Activated T-cell treated with anti-CD3 and anti-CD28 coated beads for 24 hours (primary cell): ENCODE data around the gene WDR19.

Experiments used
- DNase-seq: peaks from one replicate; pipeline ENCODE4 v3.0.0-alpha.2; 2020; ENCODE audit warnings: low read depth

The WDR19 gene

GRCh38 chr4:39303871-39304270 lies 121.5 kb downstream of the WDR19 start:
- no peak for DNase-seq

DNA sequence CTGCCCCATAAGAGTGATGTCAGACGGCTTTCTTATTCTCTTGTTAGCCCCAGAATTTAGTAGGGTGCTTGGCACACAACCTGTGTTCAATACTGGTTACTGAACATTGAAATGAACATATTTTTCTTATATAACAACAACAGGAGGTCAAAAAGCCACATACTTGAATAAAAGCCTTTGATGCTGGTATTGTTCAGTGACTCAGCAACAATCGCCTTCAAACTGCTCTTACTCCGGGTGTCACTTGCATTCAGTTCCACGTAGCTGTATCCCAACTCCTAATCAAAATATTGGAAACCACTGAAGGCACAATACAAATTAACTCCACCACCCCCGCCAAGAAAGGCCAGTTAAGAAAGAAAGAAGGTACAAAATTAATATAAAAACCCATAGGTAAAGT lies 122.3 kb downstream of the WDR19 start:
- DNase-seq: no peak

- DNase-seq: no peak
Observed at GRCh38 chr4:39305912-39306677, 123.8 kb downstream of the WDR19 start.

GRCh38 chr4:39308611-39309010 lies 126.3 kb downstream of the WDR19 start:
- no peak for DNase-seq

- DNase-seq: no peak
Observed at GRCh38 chr4:39312816-39313215, 130.5 kb downstream of the WDR19 start.

DNA sequence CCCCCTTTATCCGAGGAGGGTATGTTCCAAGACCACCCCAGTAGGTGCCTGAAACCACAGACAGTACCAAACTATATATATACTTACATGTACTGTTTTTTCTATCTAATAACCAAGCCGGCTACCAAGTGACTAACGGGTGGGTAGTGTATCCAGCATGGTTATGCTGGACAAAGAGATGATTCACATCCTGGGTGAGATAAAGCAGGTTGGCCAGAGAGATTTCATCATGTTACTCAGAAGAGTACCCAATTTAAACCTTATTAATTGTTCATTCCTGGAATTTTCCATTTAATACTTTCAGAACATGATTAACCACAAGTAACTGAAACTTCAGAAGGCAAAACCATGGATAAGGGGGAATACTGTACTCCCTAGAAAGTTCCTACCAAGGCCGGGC lies 137.3 kb downstream of the WDR19 start:
- DNase-seq: no peak

DNA sequence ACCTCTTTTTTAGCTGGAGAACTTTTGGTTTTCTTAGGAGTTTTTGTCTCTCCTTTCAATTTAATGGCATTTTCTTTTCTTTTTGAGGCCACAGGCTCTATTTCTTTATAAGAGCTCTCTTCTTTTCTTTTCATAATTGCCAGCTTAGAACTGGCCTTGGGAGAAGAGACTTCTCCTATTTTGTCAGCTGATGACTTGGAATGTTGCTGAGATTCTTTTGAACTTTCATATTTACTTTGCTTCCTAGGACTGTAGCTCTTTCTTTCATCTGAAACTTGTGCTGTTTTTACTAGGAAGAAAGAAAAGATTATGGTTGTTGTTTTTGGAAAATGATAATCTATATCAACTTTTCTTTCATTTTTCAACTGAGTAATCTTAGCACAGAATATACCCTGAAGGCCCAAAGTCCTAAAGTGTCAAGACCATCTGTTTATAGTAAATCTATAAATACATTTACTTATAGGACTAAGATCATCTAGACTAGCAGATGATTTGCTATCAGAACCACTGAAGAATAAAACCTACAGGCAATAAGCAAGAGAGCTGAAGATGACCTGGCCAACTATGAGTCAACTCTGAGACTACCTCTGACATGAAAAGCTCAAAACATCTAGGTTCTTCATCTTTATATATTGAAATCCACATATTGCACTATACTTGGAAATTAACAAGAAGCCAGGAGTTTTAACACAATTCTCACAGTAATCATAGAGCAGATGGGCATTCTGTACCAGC lies 138.2 kb downstream of the WDR19 start:
- DNase-seq: no peak

GRCh38 chr4:39323821-39324220 lies 141.5 kb downstream of the WDR19 start:
- DNase-seq: no peak

DNA sequence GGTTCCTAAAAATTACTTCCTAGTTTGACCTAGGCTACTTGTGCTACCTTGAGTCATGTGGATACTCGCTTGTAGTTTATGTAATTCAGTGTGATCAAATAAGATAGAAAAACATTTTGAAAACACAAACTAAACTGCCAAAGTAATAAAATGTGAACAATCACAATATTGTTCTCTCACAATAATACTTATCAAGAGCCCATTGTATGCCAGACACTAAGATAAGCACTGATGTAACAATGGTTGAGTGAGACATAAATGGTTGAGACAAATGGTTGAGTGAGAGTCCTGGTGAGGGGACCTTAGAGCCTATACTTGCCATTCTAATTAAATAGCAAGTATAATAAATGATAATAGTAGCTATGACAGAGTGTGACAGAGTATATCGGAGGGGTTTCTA lies 142.1 kb downstream of the WDR19 start:
- no peak for DNase-seq

DNA sequence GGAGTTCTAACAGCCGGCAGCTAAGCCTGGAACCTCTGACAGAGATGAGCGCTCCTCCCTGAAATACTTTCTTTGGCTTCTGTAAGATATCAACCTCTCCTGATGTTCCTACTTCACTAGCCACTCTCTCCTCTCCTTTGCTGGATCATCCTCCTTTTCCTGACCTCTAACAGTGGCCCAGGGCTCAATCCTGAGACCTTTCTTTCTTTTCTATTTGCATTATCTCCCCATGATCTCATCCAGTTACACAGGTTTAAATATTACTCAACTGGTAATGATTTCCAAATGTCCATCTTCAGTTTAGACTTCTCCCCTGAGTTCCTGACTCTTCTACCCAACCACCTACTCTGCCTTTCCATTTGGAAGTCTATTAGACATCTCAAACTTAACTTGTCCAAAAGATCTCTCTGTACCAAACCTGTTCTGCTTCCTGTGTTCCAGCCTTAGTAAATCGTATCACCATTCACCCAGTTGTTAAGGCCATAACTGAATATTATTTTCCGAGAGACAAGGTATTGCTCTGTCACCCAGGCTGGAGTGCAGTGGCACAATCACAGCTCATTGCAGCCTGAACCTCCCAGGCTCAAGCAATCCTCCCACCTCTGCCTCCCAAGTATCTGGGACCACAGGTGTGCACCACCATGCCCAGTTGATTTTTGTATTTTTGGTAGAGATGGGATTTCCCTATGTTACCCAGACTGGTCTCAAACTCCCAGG lies 142.7 kb downstream of the WDR19 start:
- DNase-seq: no peak

GRCh38 chr4:39326468-39326977 lies 144.2 kb downstream of the WDR19 start:
- no peak for DNase-seq

- DNase-seq: no peak
Observed at GRCh38 chr4:39330353-39330752, 148.0 kb downstream of the WDR19 start.

GRCh38 chr4:39331191-39331590 lies 148.9 kb downstream of the WDR19 start:
- no peak for DNase-seq
